ENCODE measurements around the gene KDM1A.

- no peak for TF ChIP-seq POLR2AphosphoS5 (IDR thresholded peaks at IDR 0.05)
- TF ChIP-seq, protein P1, sequence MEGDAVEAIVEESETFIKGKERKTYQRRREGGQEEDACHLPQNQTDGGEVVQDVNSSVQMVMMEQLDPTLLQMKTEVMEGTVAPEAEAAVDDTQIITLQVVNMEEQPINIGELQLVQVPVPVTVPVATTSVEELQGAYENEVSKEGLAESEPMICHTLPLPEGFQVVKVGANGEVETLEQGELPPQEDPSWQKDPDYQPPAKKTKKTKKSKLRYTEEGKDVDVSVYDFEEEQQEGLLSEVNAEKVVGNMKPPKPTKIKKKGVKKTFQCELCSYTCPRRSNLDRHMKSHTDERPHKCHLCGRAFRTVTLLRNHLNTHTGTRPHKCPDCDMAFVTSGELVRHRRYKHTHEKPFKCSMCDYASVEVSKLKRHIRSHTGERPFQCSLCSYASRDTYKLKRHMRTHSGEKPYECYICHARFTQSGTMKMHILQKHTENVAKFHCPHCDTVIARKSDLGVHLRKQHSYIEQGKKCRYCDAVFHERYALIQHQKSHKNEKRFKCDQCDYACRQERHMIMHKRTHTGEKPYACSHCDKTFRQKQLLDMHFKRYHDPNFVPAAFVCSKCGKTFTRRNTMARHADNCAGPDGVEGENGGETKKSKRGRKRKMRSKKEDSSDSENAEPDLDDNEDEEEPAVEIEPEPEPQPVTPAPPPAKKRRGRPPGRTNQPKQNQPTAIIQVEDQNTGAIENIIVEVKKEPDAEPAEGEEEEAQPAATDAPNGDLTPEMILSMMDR (IDR thresholded peaks at IDR 0.05), result no peak
- TF ChIP-seq POLR2A (IDR thresholded peaks at IDR 0.05), result no peak
Observed at GRCh38 chr1:23110391-23110790, 91.1 kb downstream of the KDM1A start.
